MG63 (cell line): ENCODE measurements around the gene GRIK3. TPM values are rescaled to one million over a fixed set of nuclear protein-coding genes. Genes with fewer than 3 reads are reported as not detected.

ENCODE experiments used
- DNase-seq: peaks from one replicate; pipeline ENCODE4 v3.0.0-alpha.2; 2020
- H3K27me3 ChIP-seq: fragments of 250-450 bp; sonication (Bioruptor Pico); 2 replicates; pipeline ENCODE4 v1.5.1; 2020; ENCODE audit warnings: mild to moderate bottlenecking, moderate library complexity
- H3K36me3 ChIP-seq: fragments of 250-450 bp; sonication (Bioruptor Pico); 2 replicates; pipeline ENCODE4 v1.5.1; 2020; ENCODE audit warnings: mild to moderate bottlenecking, moderate library complexity
- H3K4me3 ChIP-seq: fragments of 250-450 bp; sonication (Bioruptor Pico); 2 replicates; pipeline ENCODE4 v1.5.1; 2020; ENCODE audit warnings: mild to moderate bottlenecking, moderate library complexity
- H3K9me3 ChIP-seq: fragments of 250-450 bp; sonication (Bioruptor Pico); 2 replicates; pipeline ENCODE4 v1.5.1; 2020; ENCODE audit warnings: mild to moderate bottlenecking, moderate library complexity
- total RNA-seq: library from RNA; depleted of rRNA; stranded (reverse); fragments of >200 nt; shearing (Covaris generic); gene quantifications from 2 replicates; pipeline ENCODE4 v1.2.3, GENCODE V29; 2014; ENCODE audit warnings: low replicate concordance

Gene GRIK3
- total RNA-seq, 1 experiment from 2014 or later: 0.66 TPM

DNA sequence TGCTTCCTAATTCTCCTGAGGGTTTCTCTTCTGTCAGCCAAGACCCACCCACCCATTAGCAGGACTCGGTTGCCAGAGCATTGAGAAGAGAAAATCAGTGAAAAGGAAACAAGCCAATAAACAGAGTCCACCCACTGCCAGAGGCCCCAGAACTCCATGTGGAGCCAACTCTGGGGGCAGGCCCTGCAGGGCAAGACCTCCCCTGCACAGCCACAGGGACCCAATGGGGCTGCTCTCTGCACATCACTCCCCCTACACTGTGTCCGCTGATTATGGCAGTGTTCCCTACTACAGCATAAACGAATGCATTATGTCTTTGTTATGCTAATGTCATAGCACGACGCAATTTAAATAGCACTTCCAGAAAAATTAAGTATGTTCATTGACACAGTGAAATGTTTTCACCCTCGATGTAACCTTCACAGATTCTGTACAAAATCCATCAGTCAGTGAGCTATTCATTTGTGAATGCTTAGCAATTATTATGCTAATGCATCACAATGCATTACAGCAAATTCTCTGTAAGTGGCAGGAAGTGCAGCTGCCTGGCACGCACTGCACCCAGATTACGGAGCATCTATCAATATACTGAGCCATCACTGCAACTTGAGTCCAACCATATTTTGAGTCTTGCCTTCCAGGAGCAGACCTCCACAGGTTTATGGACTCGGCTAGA is 56.4 kb downstream of the GRIK3 start:
- H3K4me3 ChIP-seq: no peak overlapping the region
- no peak for DNase-seq
- no peaks in the 10 kb centered on the region for H3K9me3 ChIP-seq
- no peaks in the 10 kb centered on the region for H3K36me3 ChIP-seq
- no peaks in the 10 kb centered on the region; the same call in 1 of the 2 replicates for H3K27me3 ChIP-seq

DNA sequence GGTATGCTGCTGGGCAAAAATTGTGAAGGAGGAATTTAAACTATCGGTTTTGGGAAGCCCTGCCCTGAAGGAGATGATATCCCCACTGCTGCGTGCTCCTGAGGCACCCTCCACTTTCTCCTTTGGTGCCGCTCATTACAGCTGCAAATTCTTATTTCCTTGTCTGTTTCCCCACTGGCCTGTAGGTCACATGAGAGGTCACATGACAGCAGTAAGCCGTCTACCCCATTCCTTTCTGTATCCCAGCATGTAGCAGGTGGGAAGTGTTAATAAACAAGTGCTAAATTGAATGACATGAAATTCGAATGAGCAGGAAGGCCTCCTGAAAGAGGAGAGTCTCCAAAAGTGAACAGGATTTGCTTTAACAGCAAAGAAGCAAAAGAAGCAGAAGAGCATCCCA is 58.7 kb downstream of the GRIK3 start:
- H3K36me3 ChIP-seq: no peaks in the 10 kb centered on the region
- no peak overlapping the region for H3K4me3 ChIP-seq
- no peak for DNase-seq
- no peaks in the 10 kb centered on the region for H3K9me3 ChIP-seq
- H3K27me3 ChIP-seq: no peaks in the 10 kb centered on the region

DNA sequence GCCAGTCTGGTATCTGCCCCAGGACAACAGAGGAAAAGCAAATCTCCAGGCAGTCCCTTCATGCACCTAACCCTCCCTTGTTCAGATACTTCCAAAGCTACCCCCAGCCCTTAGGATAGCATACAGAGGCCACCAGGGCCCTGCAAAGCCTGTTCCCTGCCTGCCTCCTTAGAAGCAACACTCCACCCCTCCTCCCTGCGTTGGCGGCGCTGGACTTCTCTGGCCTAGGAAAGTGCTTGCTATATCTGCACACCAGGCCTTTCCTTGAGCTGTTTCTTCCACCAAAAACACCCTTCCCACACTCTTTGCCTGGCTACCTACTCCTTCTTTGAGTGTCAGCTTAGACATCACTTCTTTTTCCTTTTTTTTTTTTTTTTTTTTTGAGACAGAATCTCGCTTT is 61.3 kb downstream of the GRIK3 start:
- Histone ChIP-seq H3K9me3 (no peaks in the 10 kb centered on the region), H3K36me3 (no peaks in the 10 kb centered on the region), H3K4me3 (no peak overlapping the region), H3K27me3 (no peaks in the 10 kb centered on the region)
- DNase-seq: no peak

DNA sequence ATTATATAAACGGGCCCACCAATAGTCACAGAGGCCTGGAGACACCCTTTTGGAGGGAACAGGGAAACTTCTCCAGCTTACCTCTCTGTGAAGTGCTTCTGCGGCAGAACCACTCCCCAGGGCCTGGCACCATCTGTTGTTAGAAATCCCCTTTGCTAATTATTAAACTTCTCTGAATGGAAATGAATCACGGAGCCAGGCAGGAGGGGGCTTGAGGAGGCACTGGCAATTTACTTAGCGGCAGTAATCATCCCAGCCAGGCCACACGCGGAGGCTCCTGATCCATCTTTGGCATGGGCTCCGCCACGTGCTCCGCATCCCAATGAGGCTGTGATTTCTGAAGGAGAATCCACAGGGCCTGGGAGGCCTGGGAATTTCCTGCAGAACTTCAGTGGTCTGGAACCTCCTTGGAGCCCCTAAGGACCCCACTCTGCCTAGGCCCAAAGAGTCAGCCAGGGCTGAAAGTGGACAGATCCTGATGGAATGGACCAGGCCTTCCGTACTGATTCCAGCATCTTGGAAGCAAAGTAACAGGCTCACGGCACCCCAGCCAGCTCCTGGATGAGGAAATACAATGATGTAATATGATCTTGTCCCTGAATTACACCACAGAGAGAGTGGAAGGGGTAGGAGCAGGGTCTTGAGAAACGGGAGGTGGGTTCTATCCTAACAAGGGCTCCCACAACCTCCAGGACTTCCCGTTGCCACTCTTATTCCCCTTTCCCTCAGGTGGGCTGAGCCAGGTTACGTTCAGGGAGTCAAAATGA is 62.3 kb downstream of the GRIK3 start:
- no peak for DNase-seq
- Histone ChIP-seq H3K36me3 (no peaks in the 10 kb centered on the region), H3K9me3 (no peaks in the 10 kb centered on the region), H3K4me3 (no peak overlapping the region), H3K27me3 (no peaks in the 10 kb centered on the region)

DNA sequence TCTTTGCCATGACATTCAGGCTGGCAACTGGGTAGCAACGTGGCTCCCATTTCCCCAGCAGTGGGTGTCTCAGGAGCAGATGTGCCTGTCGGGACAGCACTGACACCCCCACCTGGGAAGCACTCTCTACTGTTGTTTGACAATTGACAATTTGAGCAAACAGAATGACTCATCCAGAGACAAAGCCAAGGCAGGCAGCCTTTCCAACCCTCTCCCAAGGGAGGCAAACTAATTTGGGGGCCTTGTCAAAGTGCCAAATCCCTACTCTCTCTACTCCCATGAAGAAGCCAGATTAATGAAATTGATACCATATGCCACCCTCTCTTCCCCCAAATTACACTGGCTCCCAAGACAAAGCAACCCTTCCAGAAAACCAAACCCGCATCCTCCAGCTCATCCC is 65.6 kb downstream of the GRIK3 start:
- Histone ChIP-seq H3K36me3 (no peaks in the 10 kb centered on the region), H3K27me3 (no peaks in the 10 kb centered on the region), H3K9me3 (no peaks in the 10 kb centered on the region), H3K4me3 (no peak overlapping the region)
- DNase-seq: no peak

DNA sequence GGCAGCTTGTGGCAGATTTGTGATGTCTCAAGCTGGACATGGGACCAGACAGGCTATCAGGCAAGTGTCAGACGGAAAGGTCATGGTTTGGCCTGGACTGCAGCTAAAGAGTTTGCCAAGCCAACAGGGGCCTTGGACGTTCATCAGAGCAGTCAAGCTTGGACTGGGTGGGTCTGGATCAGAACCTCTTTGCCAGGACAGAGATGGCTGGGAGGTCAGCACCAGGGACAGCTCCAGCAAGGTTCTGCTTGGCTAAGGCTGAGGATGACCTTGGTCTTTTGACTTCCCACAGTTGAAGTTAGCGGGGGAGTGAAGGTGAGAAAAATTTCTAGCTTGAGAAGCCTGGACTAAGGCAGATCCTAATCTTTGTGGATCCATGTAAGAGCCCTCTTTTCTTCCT is 68.1 kb downstream of the GRIK3 start:
- no peak for DNase-seq
- Histone ChIP-seq H3K9me3 (no peaks in the 10 kb centered on the region), H3K36me3 (no peaks in the 10 kb centered on the region), H3K4me3 (no peak overlapping the region), H3K27me3 (no peaks in the 10 kb centered on the region)

DNA sequence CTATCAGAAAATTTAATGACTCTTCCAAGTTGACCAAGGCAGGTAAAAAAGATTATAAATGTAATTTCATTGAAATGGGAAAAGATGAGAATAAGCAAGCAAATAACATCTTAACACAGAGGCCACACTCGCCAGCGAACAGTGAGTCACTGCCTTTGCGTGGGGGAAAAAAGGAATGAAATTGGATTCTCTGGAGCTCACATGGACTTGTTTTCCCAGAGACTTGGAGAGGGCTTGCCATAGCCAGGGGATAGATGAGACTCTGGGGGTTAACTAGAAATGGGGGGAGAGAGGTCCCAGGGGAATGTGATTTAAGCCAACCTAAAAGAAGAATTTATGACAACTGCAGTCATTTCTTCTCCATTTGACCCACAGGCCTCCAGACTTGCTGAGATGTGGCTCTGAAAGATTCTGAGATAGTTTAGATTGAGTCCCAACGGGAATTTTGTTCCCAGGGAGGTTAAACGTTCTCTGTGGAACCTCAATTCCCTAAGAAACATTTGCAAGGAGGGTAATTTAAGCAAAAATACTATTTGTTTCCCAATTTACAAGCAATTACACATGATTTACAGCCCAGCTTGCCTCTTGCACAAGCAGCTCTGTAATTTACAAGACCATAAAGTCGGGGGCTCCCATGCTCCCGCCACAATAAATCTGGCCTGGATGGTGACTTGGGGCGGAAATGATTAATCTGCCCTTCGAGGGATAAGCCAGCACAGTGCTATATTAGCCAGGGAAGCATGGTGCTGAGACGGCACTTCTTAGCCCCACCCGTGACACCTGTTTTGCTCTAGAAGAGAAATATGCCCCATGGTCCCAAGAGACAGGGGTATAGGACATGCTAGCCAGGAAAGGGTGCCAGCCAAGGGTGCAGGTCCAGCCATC is 68.8 kb downstream of the GRIK3 start:
- no peaks in the 10 kb centered on the region for H3K9me3 ChIP-seq
- H3K4me3 ChIP-seq: no peak overlapping the region
- no peaks in the 10 kb centered on the region for H3K27me3 ChIP-seq
- H3K36me3 ChIP-seq: no peaks in the 10 kb centered on the region
- no peak for DNase-seq

DNA sequence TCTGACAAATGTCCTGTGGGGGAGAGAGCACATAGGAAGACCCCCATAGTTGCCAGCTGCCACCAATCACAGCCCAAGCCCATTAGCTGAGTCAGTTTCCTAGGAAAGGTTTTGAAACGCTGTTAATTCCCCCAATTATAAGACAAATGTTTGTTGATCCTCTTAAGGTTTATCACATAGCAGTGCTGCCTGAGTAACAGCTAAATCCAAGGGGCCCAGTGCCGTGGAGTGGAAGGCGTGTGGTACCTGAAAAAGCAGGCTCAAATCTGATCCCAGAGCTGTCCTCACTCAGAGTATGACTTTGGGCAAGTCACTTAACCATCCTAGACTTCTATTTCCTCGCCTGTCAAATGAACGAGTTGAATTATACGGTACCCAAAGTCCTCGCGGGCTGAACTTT is 69.5 kb downstream of the GRIK3 start:
- no peaks in the 10 kb centered on the region for H3K27me3 ChIP-seq
- H3K4me3 ChIP-seq: no peak overlapping the region
- DNase-seq: no peak
- no peaks in the 10 kb centered on the region for H3K9me3 ChIP-seq
- H3K36me3 ChIP-seq: no peaks in the 10 kb centered on the region

DNA sequence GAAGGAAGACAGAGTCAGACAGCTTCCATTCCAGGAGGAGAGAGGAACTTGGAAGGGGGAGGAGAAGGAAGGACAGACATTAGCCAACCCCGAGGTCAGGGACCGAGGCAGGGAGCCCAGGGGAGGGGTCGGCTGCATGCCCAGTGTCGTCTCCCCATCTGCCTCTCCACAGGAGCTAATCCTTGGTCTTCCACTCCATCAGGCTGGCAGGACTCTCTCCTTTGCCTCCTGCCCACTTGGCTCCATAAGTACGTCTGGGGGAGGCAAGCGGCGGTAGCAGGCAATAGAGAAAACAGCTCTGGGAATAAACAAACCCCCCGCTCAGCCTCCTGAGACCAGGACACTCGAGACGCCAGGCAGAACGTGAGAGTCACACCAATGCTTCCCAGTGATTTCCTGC is 71.3 kb downstream of the GRIK3 start:
- H3K27me3 ChIP-seq: no peaks in the 10 kb centered on the region
- H3K9me3 ChIP-seq: no peaks in the 10 kb centered on the region
- no peaks in the 10 kb centered on the region for H3K36me3 ChIP-seq
- no peak for DNase-seq
- no peak overlapping the region for H3K4me3 ChIP-seq

DNA sequence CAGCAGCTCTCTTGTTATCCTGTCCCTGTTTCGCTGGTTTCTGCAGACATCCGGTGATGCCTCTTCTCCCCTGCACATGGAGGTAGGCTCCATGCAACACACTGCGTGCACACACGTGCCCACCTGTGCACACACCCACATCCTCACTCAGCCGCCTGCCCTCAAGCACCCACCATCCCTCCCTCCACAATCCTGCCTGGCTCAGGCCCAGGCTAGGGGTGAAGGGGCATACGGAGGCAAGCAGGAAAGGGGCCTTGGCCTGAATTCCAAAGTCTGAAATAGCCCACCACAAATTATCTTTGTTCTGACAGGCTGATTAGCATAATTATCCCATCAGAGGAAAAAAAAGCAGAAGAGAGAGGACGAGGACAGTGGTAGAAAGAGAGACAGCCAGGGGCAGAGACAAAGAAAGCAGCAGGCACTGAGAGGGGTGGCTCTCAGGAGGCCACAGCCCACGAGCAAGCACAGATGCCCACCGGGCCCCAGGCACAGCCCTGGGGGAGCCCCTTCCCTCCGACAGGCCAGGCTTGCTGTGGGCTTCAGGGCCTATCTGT is 73.2 kb downstream of the GRIK3 start:
- no peaks in the 10 kb centered on the region for H3K27me3 ChIP-seq
- no peak for DNase-seq
- H3K4me3 ChIP-seq: no peak overlapping the region

DNA sequence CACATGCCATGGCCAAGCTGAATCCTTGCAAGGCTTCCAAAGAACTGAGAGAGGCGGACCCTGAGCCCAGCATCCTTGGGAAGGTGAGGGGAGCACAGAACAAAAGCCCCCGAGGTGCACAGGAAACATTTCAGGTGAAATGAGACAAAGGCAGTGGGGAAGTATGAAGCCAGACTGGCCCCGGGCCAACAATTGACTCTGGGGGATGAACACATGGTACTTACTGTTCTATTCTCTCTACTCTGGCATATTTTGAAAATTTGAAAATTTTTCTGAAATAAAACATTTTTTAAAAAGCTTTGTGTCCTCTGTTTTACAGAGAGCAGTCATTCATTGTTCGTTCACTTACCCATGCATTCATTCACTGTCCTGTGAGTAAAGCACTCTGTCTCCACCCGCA is 77.7 kb downstream of the GRIK3 start:
- Histone ChIP-seq H3K9me3 (no peaks in the 10 kb centered on the region), H3K36me3 (no peaks in the 10 kb centered on the region), H3K4me3 (no peak overlapping the region), H3K27me3 (no peaks in the 10 kb centered on the region)
- DNase-seq: no peak

More for the DNA sequence above, 73.2 kb downstream of the GRIK3 start:
- Histone ChIP-seq H3K9me3 (no peaks in the 10 kb centered on the region), H3K36me3 (no peaks in the 10 kb centered on the region)

DNA sequence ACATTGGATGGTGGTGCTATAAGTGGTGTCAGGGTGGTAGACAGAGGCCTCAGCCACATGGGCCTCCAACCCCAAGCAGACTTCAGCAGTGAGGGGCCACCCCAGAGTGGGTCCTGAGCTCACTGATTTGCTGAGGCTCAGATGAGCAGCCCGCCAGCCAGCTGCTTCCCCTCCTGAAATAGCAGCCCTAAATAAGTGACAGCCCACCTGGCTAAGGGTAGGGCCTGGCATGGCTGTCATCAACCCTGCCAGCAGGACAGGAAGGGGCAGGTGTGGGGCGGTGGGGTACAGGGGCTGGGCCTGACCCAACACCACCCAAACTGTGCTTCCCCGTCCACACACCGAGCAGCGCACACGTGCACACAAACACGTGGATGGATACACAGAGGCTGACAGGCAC is 79.3 kb downstream of the GRIK3 start:
- no peaks in the 10 kb centered on the region for H3K36me3 ChIP-seq
- H3K27me3 ChIP-seq: no peaks in the 10 kb centered on the region
- H3K4me3 ChIP-seq: no peak overlapping the region
- DNase-seq: no peak
- no peaks in the 10 kb centered on the region for H3K9me3 ChIP-seq

DNA sequence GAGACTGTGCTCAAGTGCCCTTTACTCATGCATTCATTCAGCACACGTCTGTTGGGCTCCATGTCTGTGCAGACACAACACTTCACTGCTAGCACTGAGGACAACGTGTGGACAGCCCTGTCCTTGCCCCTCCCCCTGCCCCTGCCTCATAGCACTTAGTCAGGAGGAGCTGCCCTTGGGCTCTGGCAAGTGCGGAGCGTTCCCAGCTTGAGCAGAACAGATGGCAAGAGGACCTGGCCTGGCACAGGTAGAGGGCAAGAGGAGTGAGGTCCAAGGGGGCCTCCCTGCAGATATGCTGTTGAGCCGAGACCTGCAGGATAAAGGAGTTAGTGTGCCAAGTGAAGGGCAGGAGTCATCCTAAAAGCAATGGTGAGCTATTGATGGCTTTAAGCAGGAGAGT is 81.3 kb downstream of the GRIK3 start:
- Histone ChIP-seq H3K4me3 (no peak overlapping the region), H3K9me3 (no peaks in the 10 kb centered on the region), H3K27me3 (no peaks in the 10 kb centered on the region), H3K36me3 (no peaks in the 10 kb centered on the region)
- DNase-seq: no peak

DNA sequence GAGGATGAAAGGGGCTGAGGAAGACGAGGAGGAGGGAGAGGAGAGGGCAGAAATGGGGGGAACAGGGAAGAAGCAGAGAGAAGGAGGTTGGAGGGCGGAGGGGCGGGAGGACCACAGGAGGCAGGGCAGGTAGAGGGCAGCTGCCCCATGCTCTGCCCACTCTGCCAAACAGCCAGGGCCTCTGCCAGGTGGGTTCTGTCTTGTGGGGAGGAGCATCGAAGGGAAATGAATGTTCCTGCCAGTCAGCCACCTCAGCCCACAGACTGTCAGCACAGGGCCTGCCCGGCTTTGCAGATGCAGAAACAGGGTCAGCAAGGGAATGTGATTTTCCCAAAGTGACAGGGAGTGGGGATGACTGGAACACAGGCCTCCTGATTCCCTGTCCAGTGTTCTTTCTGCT is 82.6 kb downstream of the GRIK3 start:
- H3K4me3 ChIP-seq: no peak overlapping the region
- H3K9me3 ChIP-seq: no peaks in the 10 kb centered on the region
- DNase-seq: no peak
- no peaks in the 10 kb centered on the region for H3K27me3 ChIP-seq
- H3K36me3 ChIP-seq: no peaks in the 10 kb centered on the region

DNA sequence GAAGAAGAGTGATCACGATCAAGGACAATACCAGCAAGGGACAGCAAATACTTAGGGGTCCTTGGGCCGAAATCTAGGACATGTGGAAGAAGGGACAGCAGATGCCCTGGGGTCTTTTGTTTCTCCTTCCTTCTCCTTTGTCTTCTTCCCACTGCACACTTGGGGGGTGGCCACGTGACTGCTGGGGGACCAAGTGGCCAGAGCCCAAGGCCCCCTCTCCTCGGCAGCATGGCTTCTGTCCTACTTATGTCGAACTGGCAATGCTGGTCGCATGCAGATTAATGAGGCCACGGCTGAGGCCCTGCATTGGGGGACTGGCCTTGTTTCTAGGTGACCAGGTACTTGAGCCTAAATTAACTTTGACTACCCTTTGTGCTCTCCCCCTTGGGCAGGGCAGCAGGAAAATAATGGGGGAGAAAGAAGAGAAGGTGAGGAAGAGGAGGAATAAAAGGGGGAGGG is 83.0 kb downstream of the GRIK3 start:
- H3K4me3 ChIP-seq: no peak overlapping the region
- no peaks in the 10 kb centered on the region for H3K27me3 ChIP-seq
- no peaks in the 10 kb centered on the region for H3K36me3 ChIP-seq
- H3K9me3 ChIP-seq: no peaks in the 10 kb centered on the region
- no peak for DNase-seq

DNA sequence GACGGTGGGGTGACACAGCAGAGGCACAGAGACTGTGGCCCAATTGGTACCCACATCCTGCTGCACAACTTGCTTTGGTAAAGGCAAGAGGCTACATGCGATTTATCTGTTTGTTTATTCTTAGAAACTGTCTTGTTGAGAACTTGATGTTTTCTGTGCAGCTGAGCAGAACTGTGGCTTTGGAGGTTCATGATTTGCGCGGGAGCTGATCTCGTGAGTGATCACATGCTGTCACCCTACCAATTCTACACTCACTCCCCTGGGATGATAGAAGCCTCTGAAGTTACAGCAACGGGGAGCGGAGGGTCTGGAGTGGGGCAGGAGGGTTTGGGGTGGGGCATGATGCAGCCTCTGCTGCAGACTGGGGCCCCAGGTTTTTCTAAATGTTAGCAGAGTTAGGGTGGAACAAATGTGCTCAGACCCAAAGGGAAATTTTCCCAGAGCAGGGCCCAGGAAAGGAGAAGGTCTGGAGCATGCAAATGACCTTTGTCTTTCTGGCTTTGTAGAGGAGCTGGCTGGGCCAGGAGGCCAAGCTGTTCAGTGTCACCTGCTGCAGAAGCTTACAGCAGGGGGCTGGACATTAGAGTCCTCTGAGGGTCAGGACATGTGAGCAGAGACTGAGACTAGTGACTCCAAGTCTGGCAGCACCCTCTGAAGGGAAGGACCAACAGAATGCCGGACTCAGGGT is 83.6 kb downstream of the GRIK3 start:
- no peak for DNase-seq
- Histone ChIP-seq H3K27me3 (no peaks in the 10 kb centered on the region), H3K4me3 (no peak overlapping the region)

More for the DNA sequence above, 83.6 kb downstream of the GRIK3 start:
- Histone ChIP-seq H3K36me3 (no peaks in the 10 kb centered on the region), H3K9me3 (no peaks in the 10 kb centered on the region)
